HepG2 (cell line): Measurements from ENCODE around the gene TRIM67. TPM values are rescaled to one million over a fixed set of nuclear protein-coding genes. Genes with fewer than 3 reads are reported as not detected.
A peak's percentile ranks its signal among the peaks of the same experiment; 100 is the strongest.

Source experiments
- ISX ChIP-seq: sonication (generic); formaldehyde crosslinking; conservative IDR thresholded peaks from 2 replicates; pipeline ENCODE4 v1.5.0; 2020; ENCODE audit warnings: missing genetic modification reagents
- JARID2 ChIP-seq: sonication (generic); formaldehyde crosslinking; IDR thresholded peaks from 2 replicates; pipeline ENCODE4 v1.8.1; 2023; ENCODE audit warnings: missing genetic modification reagents, inconsistent platforms; ENCODE audit not compliant: insufficient replicate concordance
- MAFG ChIP-seq: sonication (generic); formaldehyde crosslinking; IDR thresholded peaks from 2 replicates; pipeline ENCODE4 v1.5.1; 2020; ENCODE audit warnings: mild to moderate bottlenecking, missing genetic modification reagents
- NCOA5 ChIP-seq: sonication (generic); formaldehyde crosslinking; IDR thresholded peaks from 2 replicates; pipeline ENCODE4 v1.4.0; 2020; ENCODE audit warnings: missing genetic modification reagents
- NR3C1 ChIP-seq: sonication (generic); formaldehyde crosslinking; IDR thresholded peaks from 2 replicates; pipeline ENCODE4 v1.4.0; 2020; ENCODE audit warnings: missing genetic modification reagents
- ONECUT2 ChIP-seq: sonication (generic); formaldehyde crosslinking; IDR thresholded peaks from 2 replicates; pipeline ENCODE4 v1.4.0; 2020; ENCODE audit warnings: missing genetic modification reagents
- PCBP2 ChIP-seq: fragments of 200-400 bp; formaldehyde crosslinking; optimal IDR thresholded peaks from 2 replicates; pipeline ENCODE3; 2018; ENCODE audit warnings: low read length, low read depth; ENCODE audit not compliant: poor library complexity, severe bottlenecking
- SMYD3 ChIP-seq: sonication (generic); formaldehyde crosslinking; IDR thresholded peaks from 2 replicates; pipeline ENCODE4 v1.8.1; 2023; ENCODE audit warnings: mild to moderate bottlenecking, missing genetic modification reagents
- ZBTB33 ChIP-seq: sonication (generic); formaldehyde crosslinking; IDR thresholded peaks from 2 replicates; pipeline ENCODE4 v1.4.0; 2020; ENCODE audit warnings: missing genetic modification reagents
- ZBTB38 ChIP-seq: sonication (generic); formaldehyde crosslinking; IDR thresholded peaks from 2 replicates; pipeline ENCODE4 v1.5.1; 2020; ENCODE audit warnings: mild to moderate bottlenecking, missing genetic modification reagents
- ZBTB7A ChIP-seq: sonication (generic); formaldehyde crosslinking; IDR thresholded peaks from 2 replicates; pipeline ENCODE4 v1.8.0; 2022; ENCODE audit warnings: mild to moderate bottlenecking, missing genetic modification reagents
- ZNF20 ChIP-seq: sonication (generic); formaldehyde crosslinking; IDR thresholded peaks from 2 replicates; pipeline ENCODE4 v1.4.0; 2020; ENCODE audit warnings: mild to moderate bottlenecking, moderate library complexity, missing genetic modification reagents
- ZNF510 ChIP-seq: sonication (generic); formaldehyde crosslinking; IDR thresholded peaks from 2 replicates; pipeline ENCODE4 v1.4.0; 2020; ENCODE audit warnings: low read depth, mild to moderate bottlenecking, missing genetic modification reagents
- ZNF550 ChIP-seq: sonication (generic); formaldehyde crosslinking; IDR thresholded peaks from 2 replicates; pipeline ENCODE4 v1.4.0; 2020; ENCODE audit warnings: mild to moderate bottlenecking, missing genetic modification reagents, borderline replicate concordance
- ZNF563 ChIP-seq: sonication (generic); formaldehyde crosslinking; IDR thresholded peaks from 2 replicates; pipeline ENCODE4 v1.8.0; 2022; ENCODE audit warnings: mild to moderate bottlenecking, moderate library complexity, missing genetic modification reagents
- ZNF567 ChIP-seq: sonication (generic); formaldehyde crosslinking; IDR thresholded peaks from 2 replicates; pipeline ENCODE4 v1.8.1; 2023; ENCODE audit warnings: mild to moderate bottlenecking, missing genetic modification reagents, borderline replicate concordance
- ZNF878 ChIP-seq: sonication (generic); formaldehyde crosslinking; IDR thresholded peaks from 2 replicates; pipeline ENCODE4 v1.8.1; 2023; ENCODE audit warnings: mild to moderate bottlenecking, missing genetic modification reagents, moderate library complexity
- ZSCAN22 ChIP-seq: sonication (generic); formaldehyde crosslinking; IDR thresholded peaks from 2 replicates; pipeline ENCODE4 v1.4.0; 2020; ENCODE audit warnings: mild to moderate bottlenecking, missing genetic modification reagents
- polyA plus RNA-seq, 8 experiments: library from polyadenylated mRNA; depleted of rRNA in 3 of 8; stranded (reverse) in 7 of 8; unstranded in 1 of 8; fragments of >200 nt; fragmentation: Illumina TruSeq in 4 of 8; extraction: Trizol in 4 of 8; gene quantifications; 2 replicates each; pipeline versions ENCODE4 v1.2.1 to v1.2.3, GENCODE V29; 2011 to 2016; ENCODE audit warnings: low read depth in 4 of 8, missing spikeins in 1 of 8, mixed read lengths in 1 of 8; ENCODE audit not compliant: insufficient read depth in 1 of 8
- total RNA-seq, 5 experiments: library from RNA; depleted of rRNA; stranded (reverse); fragments of >200 nt; fragmentation: Illumina TruSeq; extraction: Trizol; gene quantifications; 2 replicates each; pipeline ENCODE4 v1.2.3, GENCODE V29; 2016; ENCODE audit warnings: low read depth in 1 of 5
- TF ChIP-seq, protein P1 (sequence below): sonication (generic); formaldehyde crosslinking; conservative IDR thresholded peaks from 2 replicates; pipeline ENCODE4 v1.4.0; 2020; ENCODE audit warnings: missing genetic modification reagents
- TF ChIP-seq, protein P2 (sequence below): sonication (generic); formaldehyde crosslinking; IDR thresholded peaks from 2 replicates; pipeline ENCODE4 v1.4.0; 2020; ENCODE audit warnings: missing genetic modification reagents
- TF ChIP-seq, protein P3 (sequence below), 2 experiments: sonication (generic) in 1 of 2; formaldehyde crosslinking in 1 of 2; IDR thresholded peaks; 2 replicates each; pipeline versions ENCODE4 v1.4.0 to v1.6.1; 2018 to 2020; ENCODE audit warnings: missing genetic modification reagents in 2 of 2, borderline replicate concordance in 1 of 2, low read depth in 1 of 2, mild to moderate bottlenecking in 1 of 2, missing biosample characterization in 1 of 2

The TRIM67 gene
- total and polyA plus RNA-seq, 2 of the 13 experiments (the other 11 are each of a cell fraction or from before 2014, with no cell fraction given): not detected

- peak; percentile 12; the same call in 1 of the 2 replicates for TF ChIP-seq ZBTB33 (CRISPR knock-in tag)
- TF ChIP-seq, protein P1, sequence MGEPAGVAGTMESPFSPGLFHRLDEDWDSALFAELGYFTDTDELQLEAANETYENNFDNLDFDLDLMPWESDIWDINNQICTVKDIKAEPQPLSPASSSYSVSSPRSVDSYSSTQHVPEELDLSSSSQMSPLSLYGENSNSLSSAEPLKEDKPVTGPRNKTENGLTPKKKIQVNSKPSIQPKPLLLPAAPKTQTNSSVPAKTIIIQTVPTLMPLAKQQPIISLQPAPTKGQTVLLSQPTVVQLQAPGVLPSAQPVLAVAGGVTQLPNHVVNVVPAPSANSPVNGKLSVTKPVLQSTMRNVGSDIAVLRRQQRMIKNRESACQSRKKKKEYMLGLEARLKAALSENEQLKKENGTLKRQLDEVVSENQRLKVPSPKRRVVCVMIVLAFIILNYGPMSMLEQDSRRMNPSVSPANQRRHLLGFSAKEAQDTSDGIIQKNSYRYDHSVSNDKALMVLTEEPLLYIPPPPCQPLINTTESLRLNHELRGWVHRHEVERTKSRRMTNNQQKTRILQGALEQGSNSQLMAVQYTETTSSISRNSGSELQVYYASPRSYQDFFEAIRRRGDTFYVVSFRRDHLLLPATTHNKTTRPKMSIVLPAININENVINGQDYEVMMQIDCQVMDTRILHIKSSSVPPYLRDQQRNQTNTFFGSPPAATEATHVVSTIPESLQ (CRISPR knock-in tag): no peak
- no peak for TF ChIP-seq NCOA5 (CRISPR knock-in tag)
- TF ChIP-seq JARID2 (CRISPR knock-in tag): no peak
- TF ChIP-seq MAFG: no peak
- TF ChIP-seq ZNF20 (CRISPR knock-in tag): no peak
- no peak for TF ChIP-seq PCBP2
- TF ChIP-seq NR3C1: no peak
- TF ChIP-seq ZNF567: 0 out of 2 replicates have a peak, but pooled peaks have one; percentile 49
- peak; percentile 78; the same call in 1 of the 2 replicates for TF ChIP-seq ZNF550
- no peak for TF ChIP-seq ONECUT2 (CRISPR knock-in tag)
- TF ChIP-seq, protein P2, sequence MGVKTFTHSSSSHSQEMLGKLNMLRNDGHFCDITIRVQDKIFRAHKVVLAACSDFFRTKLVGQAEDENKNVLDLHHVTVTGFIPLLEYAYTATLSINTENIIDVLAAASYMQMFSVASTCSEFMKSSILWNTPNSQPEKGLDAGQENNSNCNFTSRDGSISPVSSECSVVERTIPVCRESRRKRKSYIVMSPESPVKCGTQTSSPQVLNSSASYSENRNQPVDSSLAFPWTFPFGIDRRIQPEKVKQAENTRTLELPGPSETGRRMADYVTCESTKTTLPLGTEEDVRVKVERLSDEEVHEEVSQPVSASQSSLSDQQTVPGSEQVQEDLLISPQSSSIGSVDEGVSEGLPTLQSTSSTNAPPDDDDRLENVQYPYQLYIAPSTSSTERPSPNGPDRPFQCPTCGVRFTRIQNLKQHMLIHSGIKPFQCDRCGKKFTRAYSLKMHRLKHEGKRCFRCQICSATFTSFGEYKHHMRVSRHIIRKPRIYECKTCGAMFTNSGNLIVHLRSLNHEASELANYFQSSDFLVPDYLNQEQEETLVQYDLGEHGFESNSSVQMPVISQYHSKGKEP (CRISPR knock-in tag): no peak
- TF ChIP-seq SMYD3: peak; percentile 52; the same call in 1 of the 2 replicates
- TF ChIP-seq ZNF878: 0 out of 2 replicates have a peak, but pooled peaks have one; percentile 24
- no peak for TF ChIP-seq ZBTB7A (CRISPR knock-in tag)
- TF ChIP-seq ZSCAN22: peak; percentile 70; the same call in 1 of the 2 replicates
- no peak for TF ChIP-seq ZNF563 (CRISPR knock-in tag)
- no peak; the same call in 1 of the 2 replicates for TF ChIP-seq ZBTB38 (CRISPR knock-in tag)
- TF ChIP-seq, protein P3, sequence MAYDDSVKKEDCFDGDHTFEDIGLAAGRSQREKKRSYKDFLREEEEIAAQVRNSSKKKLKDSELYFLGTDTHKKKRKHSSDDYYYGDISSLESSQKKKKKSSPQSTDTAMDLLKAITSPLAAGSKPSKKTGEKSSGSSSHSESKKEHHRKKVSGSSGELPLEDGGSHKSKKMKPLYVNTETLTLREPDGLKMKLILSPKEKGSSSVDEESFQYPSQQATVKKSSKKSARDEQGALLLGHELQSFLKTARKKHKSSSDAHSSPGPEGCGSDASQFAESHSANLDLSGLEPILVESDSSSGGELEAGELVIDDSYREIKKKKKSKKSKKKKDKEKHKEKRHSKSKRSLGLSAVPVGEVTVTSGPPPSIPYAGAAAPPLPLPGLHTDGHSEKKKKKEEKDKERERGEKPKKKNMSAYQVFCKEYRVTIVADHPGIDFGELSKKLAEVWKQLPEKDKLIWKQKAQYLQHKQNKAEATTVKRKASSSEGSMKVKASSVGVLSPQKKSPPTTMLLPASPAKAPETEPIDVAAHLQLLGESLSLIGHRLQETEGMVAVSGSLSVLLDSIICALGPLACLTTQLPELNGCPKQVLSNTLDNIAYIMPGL (CRISPR knock-in tag; IDR thresholded peaks at IDR 0.05; ENCODE audit: borderline replicate concordance in 1 of 2, low read depth in 1 of 2): peak in 1 of 2 experiments; percentile 75; a peak in 3 of 4 replicates
- peak; percentile 74; the same call in 1 of the 2 replicates for TF ChIP-seq ZNF510
- TF ChIP-seq ISX (CRISPR knock-in tag): no peak
Measured at GRCh38 chr1:231240883-231241735, 79.3 kb downstream of the TRIM67 start, which contains the start of gene GNPAT (continued).
